Suppressor macrophage treated with lipopolysaccharide for 4 hours (primary cell): ENCODE results near the gene OIT3.
"Not testable (repeated sequence)": the region's sequence is repeated elsewhere in the genome, so short reads cannot be mapped to it uniquely, and the experiment has no call there.

ENCODE experiments used
- DNase-seq: peaks from one replicate; pipeline ENCODE4 v3.0.0-alpha.2; 2020

Gene OIT3

DNA sequence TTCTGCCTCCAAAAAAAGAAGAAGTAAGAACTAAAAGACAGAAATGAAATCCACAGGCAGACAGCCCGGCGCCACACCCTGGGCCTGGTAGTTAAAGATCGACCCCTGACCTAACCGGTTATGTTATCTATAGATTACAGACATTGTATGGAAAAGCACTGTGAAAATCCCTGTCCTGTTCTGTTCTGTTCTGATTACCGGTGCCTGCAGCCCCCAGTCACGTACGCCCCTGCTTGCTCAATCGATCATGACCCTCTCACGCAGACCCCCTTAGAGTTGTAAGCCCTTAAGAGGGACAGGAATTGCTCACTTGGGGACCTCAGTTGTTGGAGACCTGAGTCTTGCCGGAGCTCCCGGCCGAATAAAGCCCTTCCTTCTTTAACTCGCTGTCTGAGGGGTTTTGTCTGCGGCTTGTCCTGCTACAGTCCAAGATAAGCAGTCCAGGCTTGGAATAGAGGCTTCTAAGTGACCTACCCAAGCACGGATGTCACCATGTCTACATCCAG is 10.5 kb downstream of the OIT3 start:
- DNase-seq: not testable (repeated sequence)

DNA sequence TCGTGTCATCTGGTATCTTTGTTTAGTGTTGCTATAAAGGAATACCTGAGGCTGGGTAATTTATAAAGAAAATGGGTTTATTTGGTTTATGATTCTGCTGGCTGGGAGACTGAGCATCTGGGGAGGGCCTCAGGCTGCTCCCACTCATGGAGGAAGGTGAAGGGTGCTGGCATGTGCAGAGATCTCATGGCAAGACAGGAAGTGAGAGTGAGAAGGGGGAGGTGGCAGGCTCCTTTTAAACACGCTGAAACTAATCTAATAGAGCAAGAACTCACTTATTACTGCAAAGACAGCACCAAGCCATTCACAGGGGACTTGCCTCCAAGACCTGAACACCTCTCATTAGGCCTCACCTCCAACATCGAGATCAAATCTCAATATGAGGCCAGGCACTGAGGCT is 11.3 kb downstream of the OIT3 start:
- no peak for DNase-seq

DNA sequence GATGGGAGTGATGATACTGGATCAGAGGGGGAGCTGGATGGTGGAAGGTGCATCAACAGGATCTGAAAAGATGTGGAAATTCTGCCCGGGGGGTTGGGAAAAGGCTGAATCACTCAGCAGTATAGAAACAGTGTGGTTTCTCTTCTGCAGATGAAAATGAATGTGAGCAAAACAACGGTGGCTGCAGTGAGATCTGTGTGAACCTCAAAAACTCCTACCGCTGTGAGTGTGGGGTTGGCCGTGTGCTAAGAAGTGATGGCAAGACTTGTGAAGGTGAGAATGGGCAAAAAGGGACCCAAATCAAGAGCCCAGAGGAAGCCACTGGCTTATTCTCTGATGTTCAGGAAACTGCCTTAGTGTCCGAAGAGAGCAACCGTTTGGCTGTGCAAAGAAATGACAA is 12.9 kb downstream of the OIT3 start:
- no peak for DNase-seq

DNA sequence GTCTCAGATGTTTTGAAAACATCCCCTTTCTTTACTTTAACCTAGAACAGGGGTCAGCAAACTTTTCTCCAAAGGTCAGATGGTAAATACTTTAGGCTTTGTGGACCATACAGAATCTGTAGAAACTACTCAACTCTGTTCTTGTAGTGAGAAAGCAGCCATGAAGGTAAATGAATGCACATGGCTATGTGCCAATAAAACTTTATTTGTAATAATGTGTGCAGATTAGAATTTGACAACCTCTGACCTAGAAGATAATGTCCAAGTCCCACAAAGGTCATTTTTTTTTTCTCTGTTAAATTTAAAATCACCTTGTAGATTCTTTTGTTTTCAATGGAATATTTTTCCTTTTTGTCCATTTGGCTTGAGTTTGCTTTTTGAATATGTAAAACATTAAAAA is 17.2 kb downstream of the OIT3 start:
- no peak for DNase-seq

DNA sequence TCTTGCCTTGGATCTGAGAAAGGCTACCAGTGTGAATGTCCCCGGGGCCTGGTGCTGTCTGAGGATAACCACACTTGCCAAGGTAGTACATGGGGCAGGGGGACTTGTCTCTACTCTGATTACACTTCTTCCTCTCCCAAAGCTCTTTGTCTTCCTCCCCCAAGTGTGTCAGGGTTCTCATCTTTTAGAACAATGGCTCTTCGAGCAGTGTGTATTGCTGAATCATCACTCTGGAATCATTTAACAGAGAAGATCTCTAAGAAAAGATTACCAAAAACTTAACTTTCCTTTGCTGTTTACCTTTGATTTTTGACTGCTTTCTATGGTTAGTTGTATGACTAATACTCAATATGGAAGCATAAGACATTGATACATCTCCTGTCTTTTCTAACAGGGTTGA is 18.2 kb downstream of the OIT3 start:
- DNase-seq: no peak

DNA sequence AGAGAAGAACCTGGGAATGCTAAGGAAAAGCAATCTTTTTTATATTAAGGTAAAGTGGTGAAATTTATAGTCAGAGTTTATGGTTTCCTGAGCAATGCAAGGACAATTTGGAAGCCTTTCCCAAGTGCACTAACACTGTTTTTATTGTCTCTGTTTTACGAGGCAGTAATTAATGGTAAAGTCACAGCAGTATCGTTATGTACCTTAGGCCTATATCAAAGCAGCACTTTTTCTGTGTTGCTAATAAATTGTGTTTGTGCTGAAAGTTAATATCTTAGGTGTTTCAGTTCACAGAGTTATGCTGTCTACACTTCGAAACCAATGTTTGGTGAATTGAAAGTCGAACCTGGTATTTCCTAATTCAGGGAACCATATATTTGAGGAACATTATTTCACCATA is 19.2 kb downstream of the OIT3 start:
- DNase-seq: no peak

DNA sequence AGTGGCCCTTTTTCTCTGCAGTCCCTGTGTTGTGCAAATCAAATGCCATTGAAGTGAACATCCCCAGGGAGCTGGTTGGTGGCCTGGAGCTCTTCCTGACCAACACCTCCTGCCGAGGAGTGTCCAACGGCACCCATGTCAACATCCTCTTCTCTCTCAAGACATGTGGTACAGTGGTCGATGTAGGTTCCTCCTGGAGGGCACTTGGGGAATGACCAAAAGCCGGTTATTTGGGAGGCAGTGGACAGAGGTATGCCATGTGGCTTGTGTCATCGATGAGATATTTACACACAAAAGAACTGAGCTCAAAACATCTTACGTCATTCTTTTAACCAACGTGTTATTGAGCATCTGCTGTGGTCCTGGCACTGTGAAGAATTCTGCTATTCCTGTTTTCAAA is 19.7 kb downstream of the OIT3 start:
- DNase-seq: no peak

DNA sequence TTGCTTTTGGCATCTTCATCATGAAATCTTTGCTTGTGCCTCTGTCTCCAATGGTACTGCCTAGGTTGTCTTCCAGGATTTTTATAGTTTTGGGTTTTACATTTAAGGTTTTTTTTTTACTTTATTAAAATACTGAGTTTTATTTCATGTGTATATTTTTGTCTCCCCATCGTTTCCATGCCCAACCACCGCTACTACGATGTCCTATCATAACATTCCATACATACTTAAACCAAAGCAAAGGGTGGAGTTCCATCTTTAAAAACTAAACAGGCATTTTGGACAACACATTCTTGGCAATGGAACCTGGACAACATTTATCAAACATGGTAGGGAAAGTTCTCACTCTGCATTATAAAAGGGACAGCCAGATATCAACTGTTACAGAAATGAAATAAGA is 23.7 kb downstream of the OIT3 start:
- DNase-seq: not testable (repeated sequence)

DNA sequence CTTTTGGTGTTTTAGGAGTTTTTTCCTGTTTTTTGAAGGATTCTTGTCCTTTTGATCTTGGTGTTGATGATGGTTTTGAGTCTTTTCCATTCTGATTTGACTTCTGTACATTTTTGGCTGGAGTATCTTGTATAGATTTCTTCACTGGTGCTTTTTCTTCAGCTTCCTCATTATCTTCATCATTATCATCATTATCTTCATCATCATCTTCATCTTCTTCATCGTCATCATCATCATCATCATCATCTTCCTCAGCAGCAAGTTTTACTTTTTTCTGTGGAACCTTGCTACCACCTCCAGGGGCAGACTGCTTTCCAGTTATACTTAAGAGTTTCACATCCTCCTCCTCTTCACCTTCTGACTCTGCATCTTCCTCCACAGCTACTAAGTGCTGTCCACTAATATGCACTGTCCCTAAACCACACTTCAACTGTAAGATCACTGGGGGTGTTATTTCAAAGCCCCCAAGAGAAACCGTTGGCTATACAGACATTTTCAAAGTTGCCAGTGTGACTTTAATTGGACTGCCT is 24.3 kb downstream of the OIT3 start:
- not testable (repeated sequence) for DNase-seq

DNA sequence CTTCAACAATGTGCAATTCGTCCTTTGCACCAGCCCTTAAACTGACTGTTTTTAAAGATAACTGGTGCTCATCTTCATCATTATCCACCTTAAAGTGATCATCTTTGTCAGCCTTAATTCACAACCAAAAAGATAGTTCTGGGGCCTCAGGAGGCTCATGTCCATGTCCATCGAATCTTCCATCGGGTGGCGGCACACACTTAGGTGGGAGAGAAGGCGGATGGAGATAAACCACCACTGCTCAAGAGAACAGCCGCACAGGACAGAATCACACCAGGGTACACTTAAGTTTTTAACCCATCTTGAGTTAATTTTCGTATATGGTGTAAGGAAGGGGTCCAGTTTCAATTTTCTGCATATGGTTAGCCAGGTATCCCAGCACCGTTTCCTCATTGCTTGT is 24.8 kb downstream of the OIT3 start:
- no peak for DNase-seq

DNA sequence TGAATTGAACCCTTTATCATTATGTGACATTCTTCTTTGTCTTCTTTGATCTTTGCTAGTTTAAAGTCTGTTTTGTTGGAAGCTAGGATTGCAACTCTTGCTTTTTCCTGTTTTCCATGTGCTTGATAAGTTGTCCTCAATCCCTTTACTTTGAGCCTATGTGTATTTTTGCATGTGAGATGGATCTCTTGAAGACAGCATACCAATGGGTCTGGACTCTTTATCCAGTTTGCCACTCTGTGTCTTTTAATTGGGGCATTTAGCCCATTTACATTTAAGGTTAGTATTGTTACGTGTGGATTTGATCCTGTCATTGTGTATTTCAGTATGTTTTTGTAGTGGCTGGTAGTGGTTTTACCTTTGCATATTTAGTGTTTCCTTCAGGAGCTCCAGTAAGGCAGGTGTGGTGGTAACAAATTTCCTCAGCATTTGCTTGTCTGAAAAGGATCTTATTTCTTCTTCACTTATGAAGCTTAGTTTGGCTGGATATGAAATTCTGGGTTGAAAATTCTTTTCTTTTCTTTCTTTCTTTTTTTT is 27.7 kb downstream of the OIT3 start:
- DNase-seq: not testable (repeated sequence)

DNA sequence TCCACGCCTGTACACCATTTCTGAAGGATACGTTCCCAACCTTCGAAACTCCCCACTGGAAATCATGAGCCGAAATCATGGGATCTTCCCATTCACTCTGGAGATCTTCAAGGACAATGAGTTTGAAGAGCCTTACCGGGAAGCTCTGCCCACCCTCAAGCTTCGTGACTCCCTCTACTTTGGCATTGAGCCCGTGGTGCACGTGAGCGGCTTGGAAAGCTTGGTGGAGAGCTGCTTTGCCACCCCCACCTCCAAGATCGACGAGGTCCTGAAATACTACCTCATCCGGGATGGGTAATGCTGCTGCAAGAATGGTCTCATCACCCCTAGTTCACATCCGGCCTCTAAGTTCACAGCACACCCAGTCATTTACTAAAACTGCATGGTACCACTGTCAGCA is 30.8 kb downstream of the OIT3 start:
- no peak for DNase-seq

DNA sequence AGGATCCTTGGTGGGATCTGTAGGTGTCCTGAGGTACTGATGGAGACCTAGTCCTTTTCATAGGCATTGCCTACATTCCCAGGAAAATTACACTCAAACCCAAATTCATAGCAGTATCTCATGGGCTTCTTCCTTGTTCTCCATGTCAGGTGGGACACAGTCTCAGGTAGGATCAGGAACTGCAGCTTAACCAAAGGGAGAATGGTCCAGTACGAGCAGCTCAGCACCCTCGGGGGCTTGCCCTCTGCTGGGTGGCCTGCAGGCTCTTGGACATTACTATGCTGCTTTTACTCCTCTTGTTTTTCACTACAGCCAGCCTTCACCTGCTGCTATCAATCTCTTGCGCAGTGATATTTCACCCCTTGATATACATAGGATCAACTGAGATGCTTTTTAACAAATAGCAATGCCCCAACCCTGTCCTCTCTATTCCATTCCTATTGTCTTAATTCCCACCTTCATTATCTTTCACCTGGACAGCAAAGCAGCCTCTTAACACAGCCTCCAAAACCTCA is 32.5 kb downstream of the OIT3 start:
- DNase-seq: no peak

DNA sequence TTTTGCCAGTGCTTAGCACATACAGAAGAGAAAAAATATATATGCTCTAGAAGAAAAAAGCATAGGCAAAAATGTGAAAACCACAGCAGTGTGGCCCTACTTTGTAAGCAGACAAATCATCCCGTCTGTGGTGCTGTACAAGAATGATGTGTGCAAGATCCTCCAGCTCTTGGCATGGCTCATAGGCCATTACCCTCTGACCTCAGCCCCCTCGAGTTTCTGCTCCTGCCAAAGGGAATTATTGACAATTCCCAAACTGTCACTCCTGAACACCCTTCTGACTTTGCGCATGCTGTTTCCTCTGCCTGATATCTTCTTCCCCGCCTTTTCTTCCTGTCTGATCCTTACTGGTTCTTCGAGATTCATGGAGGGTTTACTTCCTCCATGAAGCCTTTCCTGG is 33.9 kb downstream of the OIT3 start:
- DNase-seq: no peak

DNA sequence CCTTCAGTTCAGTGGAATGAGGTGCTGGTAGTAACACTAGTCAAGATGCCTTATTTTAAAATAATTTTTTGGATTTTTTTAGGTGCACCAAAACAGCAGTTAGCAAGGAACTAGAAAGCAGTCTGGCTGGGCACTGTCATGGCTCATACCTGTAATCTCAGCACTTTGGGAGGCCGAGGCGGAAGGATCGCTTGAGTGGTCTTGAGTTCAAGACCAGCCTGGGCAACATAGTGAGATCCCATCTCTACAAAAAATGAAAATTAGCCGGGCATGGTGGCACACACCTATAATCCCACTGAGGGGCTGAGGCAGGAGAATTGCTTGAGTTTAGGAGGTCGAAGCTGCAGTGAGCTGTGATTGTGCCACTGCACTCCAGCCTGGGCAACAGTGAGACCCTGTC is 35.3 kb downstream of the OIT3 start:
- no peak for DNase-seq

DNA sequence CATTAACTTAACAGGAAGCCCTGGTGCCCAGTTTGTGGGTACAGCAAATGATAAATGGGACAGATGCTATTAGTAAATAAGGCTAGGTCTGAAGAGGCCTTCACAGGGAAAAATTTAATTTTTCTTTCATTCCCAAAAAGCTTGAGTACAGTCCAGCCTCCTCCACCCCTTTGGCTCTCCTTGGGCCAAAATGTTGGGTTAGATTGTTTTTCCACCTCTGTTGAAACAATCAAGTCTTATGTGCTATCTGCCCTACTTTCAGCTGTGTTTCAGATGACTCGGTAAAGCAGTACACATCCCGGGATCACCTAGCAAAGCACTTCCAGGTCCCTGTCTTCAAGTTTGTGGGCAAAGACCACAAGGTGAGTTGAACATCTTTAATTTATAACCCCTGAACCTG is 36.7 kb downstream of the OIT3 start:
- no peak for DNase-seq

DNA sequence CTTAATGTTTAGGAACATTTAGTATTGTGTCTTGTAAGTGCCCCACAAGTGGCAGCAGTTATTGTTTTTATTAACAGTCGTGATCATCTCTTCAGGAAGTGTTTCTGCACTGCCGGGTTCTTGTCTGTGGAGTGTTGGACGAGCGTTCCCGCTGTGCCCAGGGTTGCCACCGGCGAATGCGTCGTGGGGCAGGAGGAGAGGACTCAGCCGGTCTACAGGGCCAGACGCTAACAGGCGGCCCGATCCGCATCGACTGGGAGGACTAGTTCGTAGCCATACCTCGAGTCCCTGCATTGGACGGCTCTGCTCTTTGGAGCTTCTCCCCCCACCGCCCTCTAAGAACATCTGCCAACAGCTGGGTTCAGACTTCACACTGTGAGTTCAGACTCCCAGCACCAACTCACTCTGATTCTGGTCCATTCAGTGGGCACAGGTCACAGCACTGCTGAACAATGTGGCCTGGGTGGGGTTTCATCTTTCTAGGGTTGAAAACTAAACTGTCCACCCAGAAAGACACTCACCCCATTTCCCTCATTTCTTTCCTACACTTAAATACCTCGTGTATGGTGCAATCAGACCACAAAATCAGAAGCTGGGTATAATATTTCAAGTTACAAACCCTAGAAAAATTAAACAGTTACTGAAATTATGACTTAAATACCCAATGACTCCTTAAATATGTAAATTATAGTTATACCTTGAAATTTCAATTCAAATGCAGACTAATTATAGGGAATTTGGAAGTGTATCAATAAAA is 38.9 kb downstream of the OIT3 start:
- DNase-seq: no peak

DNA sequence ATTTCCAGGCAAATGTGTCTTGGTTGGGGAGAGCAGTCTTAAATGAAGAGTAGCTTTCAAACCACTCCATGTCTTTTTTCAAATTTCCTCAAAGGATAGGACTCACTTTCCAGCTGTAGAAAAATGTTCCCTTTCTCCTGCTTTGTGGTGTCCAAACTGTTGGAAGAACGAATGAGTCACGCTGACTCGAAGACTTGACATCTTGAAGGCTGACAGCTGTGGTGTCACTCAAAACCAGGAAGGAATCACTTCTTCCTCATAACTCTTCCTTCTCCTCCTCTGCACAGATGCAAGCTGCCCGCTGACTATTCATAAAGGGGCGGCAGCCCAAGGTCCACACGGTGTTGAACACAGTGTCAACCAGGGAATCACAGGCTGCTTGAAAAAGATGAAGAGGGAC is 41.8 kb downstream of the OIT3 start:
- peak; percentile 37 for DNase-seq

DNA sequence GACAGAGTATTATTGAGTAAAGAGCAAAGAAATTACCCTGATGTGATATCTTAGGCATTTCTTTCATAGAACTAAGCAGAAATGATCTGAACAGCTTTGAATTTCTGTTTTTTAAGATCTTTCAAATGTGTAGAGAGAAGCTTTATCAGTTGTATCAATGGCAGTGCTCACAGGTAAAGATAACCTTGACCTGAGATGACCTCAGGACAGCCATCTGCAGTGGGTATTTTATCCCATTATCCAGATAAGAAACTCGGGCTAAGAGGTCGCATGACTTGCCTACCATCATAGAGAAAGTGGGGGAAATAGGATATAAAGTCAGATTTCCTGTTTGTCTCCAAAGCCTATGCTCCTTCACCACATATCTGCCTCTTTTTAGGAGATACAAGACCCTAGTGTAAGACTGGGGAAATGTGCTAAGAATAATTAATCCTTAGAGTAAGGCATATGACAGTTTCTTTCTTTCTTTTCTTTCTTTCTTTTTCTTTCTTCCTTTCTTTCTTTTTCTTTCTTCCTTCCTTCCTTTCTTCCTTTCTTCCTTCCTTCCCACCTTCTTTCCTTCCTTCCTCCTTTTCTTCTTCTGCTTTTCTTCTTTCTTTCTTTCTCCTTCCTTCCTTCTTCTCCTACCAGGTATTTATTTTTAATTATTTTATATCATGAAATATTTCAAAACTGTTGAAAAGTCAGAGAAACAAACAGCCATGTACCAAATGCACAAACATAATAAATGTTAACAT is 50.1 kb downstream of the OIT3 start:
- DNase-seq: no peak

DNA sequence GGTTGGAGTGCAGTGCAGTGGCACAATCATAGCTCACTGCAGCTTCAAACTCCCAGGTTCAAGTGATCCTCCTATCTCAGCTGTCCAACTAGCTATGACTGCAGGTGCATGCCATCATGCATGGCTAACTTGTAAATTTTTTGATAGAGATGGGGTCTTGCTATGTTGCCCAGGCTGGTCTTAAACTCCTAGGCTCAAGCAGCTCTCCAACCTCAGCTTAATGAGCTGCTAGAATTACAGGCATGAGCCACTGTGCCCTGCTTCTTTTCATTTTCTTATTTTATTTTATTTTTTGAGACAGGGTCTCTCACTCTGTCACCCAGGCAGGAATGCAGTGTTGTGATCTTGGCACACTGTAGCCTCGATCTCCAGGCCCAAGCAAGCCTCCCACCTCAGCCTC is 53.4 kb downstream of the OIT3 start:
- no peak for DNase-seq

DNA sequence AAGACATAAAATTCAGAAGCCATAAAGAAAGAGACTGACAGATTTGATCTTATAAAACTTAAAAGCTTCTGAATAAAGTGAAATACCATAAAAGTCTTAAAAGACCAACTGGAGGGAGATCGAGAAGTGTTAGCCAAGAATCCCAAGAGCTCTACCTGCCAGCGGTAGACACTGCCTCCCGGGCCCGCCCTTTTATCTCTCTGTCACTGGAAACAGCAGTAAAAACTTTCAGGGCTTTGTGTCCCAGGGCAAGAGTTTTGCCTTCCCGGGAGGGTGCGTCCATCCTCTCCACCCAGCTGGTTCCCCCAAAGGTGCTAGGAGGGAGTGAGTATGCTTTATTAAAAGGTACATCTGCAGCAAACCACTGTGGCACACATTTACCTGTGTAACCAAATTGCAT is 55.2 kb downstream of the OIT3 start:
- no peak for DNase-seq

DNA sequence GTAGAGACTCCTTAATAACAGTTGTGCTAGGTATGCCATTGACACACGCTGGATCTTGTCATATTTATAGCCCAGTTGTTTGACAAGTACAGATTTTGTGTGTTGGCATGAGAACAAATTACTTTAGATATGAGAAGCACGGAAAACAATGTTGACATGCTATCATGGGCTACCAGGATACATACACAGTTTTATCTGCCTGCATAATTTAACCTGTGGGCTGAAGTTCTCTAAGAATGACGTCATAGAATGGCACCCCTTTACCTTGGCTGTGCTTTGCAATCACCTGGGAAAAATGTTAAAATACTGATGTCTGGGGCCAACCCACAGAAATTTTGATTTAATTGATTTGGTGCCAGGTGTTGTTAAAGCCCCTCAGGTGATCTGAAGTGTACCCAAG is 58.2 kb downstream of the OIT3 start:
- no peak for DNase-seq

DNA sequence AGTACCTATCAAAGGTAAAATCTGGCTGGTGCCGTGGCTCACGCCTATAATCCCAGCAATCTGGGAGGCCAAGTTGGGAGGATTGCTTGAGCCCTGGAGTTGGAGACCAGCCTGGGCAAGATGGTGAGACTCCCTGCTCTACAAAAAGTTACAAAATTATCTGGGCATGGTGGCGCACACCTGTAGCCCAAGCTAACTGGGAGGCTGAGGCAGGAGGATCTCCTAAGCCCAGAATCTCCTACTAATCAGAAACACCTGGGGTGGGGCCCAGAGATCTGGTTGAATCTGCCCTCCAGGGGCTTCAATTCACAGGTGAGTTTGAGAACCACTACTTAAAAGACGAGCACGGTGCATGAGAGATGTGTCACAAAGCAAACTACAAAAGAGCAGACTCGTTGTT is 58.6 kb downstream of the OIT3 start:
- DNase-seq: no peak

DNA sequence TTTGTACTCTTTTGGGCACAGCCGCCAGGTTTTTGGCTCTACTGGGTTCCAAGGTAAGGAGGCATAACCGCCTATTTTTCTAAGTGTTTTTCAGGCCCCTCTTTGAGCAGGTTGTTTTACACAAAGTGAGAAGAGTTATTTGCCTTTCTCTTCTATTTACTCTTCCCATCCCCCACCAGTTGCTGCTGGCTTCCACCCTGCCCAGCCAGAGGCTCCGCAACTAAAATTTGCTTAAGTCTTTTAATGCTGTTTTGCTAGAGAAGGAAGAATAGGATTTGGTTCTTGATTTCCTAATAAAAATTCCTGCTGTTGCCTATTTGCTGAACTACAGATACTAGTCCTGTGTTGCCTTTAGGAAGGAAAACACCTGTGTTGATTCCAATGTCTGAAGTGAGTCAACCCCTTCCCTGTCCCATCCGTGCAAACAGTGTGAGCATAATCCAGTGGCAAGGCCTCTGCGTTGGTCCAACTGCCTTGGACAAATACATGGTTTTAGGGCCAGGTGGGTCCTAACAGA is 59.2 kb downstream of the OIT3 start:
- no peak for DNase-seq
